HepG2 (cell line): ENCODE results near the gene ESPN. TPM values are rescaled to one million over a fixed set of nuclear protein-coding genes. Genes with fewer than 3 reads are reported as not detected.

ENCODE experiments used
- ERF ChIP-seq: IDR thresholded peaks from 2 replicates; pipeline ENCODE4 v1.6.1; 2018; ENCODE audit warnings: missing biosample characterization, missing genetic modification reagents
- ESRRA ChIP-seq: sonication (generic); formaldehyde crosslinking; IDR thresholded peaks from 2 replicates; pipeline ENCODE4 v1.5.1; 2020; ENCODE audit warnings: mild to moderate bottlenecking, low read depth, missing genetic modification reagents
- HNRNPL ChIP-seq: fragments of 200-400 bp; formaldehyde crosslinking; IDR thresholded peaks from 2 replicates; pipeline ENCODE4 v1.6.1; 2017; ENCODE audit warnings: mild to moderate bottlenecking, low read depth, low read length
- HNRNPLL ChIP-seq: fragments of 200-400 bp; formaldehyde crosslinking; IDR thresholded peaks from 2 replicates; pipeline ENCODE4 v1.6.1; 2017; ENCODE audit warnings: mild to moderate bottlenecking, low read depth, low read length; ENCODE audit not compliant: poor library complexity, severe bottlenecking
- MBD4 ChIP-seq: IDR thresholded peaks from 2 replicates; pipeline ENCODE4 v1.6.1; 2012; ENCODE audit warnings: low read length, inconsistent platforms, borderline replicate concordance
- MIER3 ChIP-seq: IDR thresholded peaks from 2 replicates; pipeline ENCODE4 v1.6.1; 2016; ENCODE audit warnings: missing compliant biosample characterization, borderline replicate concordance
- MTERF4 ChIP-seq: sonication (generic); formaldehyde crosslinking; IDR thresholded peaks from 2 replicates; pipeline ENCODE4 v1.8.0; 2023; ENCODE audit warnings: mild to moderate bottlenecking, missing genetic modification reagents
- PATZ1 ChIP-seq: sonication (generic); formaldehyde crosslinking; IDR thresholded peaks from 2 replicates; pipeline ENCODE4 v1.4.0; 2020; ENCODE audit warnings: missing genetic modification reagents
- POGK ChIP-seq: sonication (generic); formaldehyde crosslinking; conservative IDR thresholded peaks from 2 replicates; pipeline ENCODE4 v1.8.0; 2022; ENCODE audit warnings: mild to moderate bottlenecking, moderate library complexity, missing genetic modification reagents
- SALL1 ChIP-seq: sonication (generic); formaldehyde crosslinking; IDR thresholded peaks from 2 replicates; pipeline ENCODE4 v1.8.0; 2022; ENCODE audit warnings: mild to moderate bottlenecking, missing genetic modification reagents
- SAP130 ChIP-seq: IDR thresholded peaks from 2 replicates; pipeline ENCODE4 v1.6.1; 2016; ENCODE audit warnings: low read depth
- SMC3 ChIP-seq: IDR thresholded peaks from 2 replicates; pipeline ENCODE4 v1.6.1; 2011; ENCODE audit warnings: low read length, improper control_type of control experiment
- ZBTB34 ChIP-seq: sonication (generic); formaldehyde crosslinking; IDR thresholded peaks from 2 replicates; pipeline ENCODE4 v1.8.0; 2022; ENCODE audit warnings: mild to moderate bottlenecking, missing genetic modification reagents
- ZNF18 ChIP-seq: sonication (generic); formaldehyde crosslinking; IDR thresholded peaks from 2 replicates; pipeline ENCODE4 v1.8.0; 2022; ENCODE audit warnings: mild to moderate bottlenecking, missing genetic modification reagents; ENCODE audit not compliant: insufficient replicate concordance
- ZNF546 ChIP-seq: sonication (generic); formaldehyde crosslinking; conservative IDR thresholded peaks from 2 replicates; pipeline ENCODE4 v1.8.1; 2023; ENCODE audit warnings: mild to moderate bottlenecking, missing genetic modification reagents
- ZNF556 ChIP-seq: sonication (generic); formaldehyde crosslinking; IDR thresholded peaks from 2 replicates; pipeline ENCODE4 v1.4.0; 2020; ENCODE audit warnings: mild to moderate bottlenecking, missing genetic modification reagents, borderline replicate concordance
- ZNF580 ChIP-seq: IDR thresholded peaks from 2 replicates; pipeline ENCODE4 v1.6.1; 2016; ENCODE audit warnings: low read depth, borderline replicate concordance
- ZNF841 ChIP-seq: sonication (generic); formaldehyde crosslinking; IDR thresholded peaks from 2 replicates; pipeline ENCODE4 v1.8.1; 2023; ENCODE audit warnings: missing genetic modification reagents, borderline replicate concordance
- polyA plus RNA-seq, 8 experiments: library from polyadenylated mRNA; depleted of rRNA in 3 of 8; stranded (reverse) in 7 of 8; unstranded in 1 of 8; fragments of >200 nt; fragmentation: Illumina TruSeq in 4 of 8; extraction: Trizol in 4 of 8; gene quantifications; 2 replicates each; pipeline versions ENCODE4 v1.2.1 to v1.2.3, GENCODE V29; 2011 to 2016; ENCODE audit warnings: low read depth in 4 of 8, missing spikeins in 1 of 8, mixed read lengths in 1 of 8; ENCODE audit not compliant: insufficient read depth in 1 of 8
- total RNA-seq, 5 experiments: library from RNA; depleted of rRNA; stranded (reverse); fragments of >200 nt; fragmentation: Illumina TruSeq; extraction: Trizol; gene quantifications; 2 replicates each; pipeline ENCODE4 v1.2.3, GENCODE V29; 2016; ENCODE audit warnings: low read depth in 1 of 5

ESPN gene
- total and polyA plus RNA-seq, 2 of the 13 experiments (the other 11 are each of a cell fraction or from before 2014, with no cell fraction given): 48.6 to 54.2 TPM

- TF ChIP-seq ZNF18 (no peak), ZNF546 (CRISPR knock-in tag) (0 out of 2 replicates have a peak, but pooled peaks have one; percentile 55), SAP130 (CRISPR knock-in tag) (peak; percentile 55), ESRRA (CRISPR knock-in tag) (0 out of 2 replicates have a peak, but pooled peaks have one; percentile 23), MIER3 (0 out of 2 replicates have a peak, but pooled peaks have one; percentile 28), MBD4 (no peak), ZBTB34 (0 out of 2 replicates have a peak, but pooled peaks have one; percentile 35), HNRNPLL (peak; percentile 23), SALL1 (CRISPR knock-in tag) (peak; percentile 67; the same call in 1 of the 2 replicates), HNRNPL (peak; percentile 92), ZNF556 (peak; percentile 49; the same call in 1 of the 2 replicates), POGK (CRISPR knock-in tag) (peak; percentile 37; the same call in 1 of the 2 replicates), ZNF580 (CRISPR knock-in tag) (peak; percentile 42; the same call in 1 of the 2 replicates), MTERF4 (CRISPR knock-in tag) (no peak), PATZ1 (CRISPR knock-in tag) (peak; percentile 35; the same call in 1 of the 2 replicates), ZNF841 (CRISPR knock-in tag) (no peak), SMC3 (peak; percentile 63), ERF (CRISPR knock-in tag) (0 out of 2 replicates have a peak, but pooled peaks have one; percentile 57)
Measured at GRCh38 chr1:6486433-6487011, 61.9 kb downstream of the ESPN start (continued).
